ENCODE measurements around the gene UGT8.

DNA sequence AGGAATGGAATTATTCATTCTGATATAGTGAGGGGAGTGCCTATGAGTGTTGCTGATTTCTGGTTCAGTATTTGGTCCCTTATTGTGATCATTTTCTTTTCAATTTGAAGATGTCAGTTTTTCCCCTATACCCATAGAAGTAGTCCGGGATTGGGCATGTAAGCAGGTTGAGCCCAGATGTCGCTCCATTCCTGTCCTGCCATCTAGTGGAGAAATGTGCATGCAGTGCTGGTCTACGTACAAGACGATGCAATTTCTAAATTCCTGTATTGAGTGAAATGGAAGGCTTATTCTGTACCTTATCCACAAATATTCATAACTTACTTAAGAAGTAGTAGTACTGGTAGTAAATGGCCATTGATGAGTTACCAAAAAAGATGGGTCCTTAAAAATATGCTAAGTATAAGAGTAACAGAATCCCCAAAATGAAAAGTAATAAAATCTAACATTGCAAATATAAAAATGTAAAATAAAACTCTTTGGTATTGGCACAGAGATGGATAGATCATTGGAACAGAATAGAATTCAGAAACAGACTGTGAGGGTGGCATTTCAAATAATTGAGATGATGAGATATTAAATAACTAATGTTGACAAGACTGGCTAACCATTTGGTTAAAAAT is 60.9 kb downstream of the UGT8 start:
- TF ChIP-seq FOXP2 (optimal IDR thresholded peaks at IDR 0.05; ENCODE audit: control extremely low read depth, extremely low read length, insufficient read depth) (no peak), POLR2AphosphoS5 (IDR thresholded peaks at IDR 0.05; ENCODE audit: borderline replicate concordance, low read depth, low read length) (no peak), EZH2 (IDR thresholded peaks at IDR 0.05) (no peak)
